H54 (cell line): Measurements from ENCODE around the gene ANKMY1.

Experiments
- DNase-seq: peaks from one replicate; pipeline ENCODE4 v3.0.0; 2011; ENCODE audit warnings: low spot score, mixed read lengths; ENCODE audit not compliant: insufficient read length
- FAIRE-seq: peaks from 3 replicates; lab custom pipeline; 2011; peaks lifted over from hg19 to GRCh38; lab: Jason Lieb, UNC
- POLR2A ChIP-seq: IDR thresholded peaks from 2 replicates; pipeline ENCODE4 v1.6.1; 2011; ENCODE audit warnings: low read depth, mild to moderate bottlenecking, low read length

Gene ANKMY1

DNA sequence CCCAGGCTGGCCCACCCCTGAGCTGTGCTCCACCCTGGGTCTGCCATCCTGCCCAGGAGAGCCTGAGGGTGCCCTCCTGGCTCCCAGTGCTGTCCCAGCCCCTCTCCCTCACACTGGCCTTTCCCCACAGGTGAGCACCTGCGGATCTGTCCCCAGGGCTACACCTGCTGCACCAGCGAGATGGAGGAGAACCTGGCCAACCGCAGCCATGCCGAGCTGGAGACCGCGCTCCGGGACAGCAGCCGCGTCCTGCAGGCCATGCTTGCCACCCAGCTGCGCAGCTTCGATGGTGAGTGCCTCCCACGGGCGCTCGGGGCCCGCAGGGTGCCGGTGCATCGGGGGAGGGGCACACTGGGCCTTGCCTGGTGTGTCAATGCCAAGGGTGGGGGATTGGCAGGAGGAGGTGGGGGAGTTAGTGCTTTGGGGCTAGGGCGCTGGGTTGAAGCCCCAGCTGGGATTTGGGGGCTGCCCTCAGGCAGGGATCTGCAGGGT lies 98.8 kb downstream of the ANKMY1 start:
- no peak for FAIRE-seq
- TF ChIP-seq POLR2A, result no peak
- DNase-seq, result no peak

GRCh38 chr2:240458044-240458899 lies 99.5 kb downstream of the ANKMY1 start:
- TF ChIP-seq POLR2A, result no peak
- no peak for DNase-seq
- FAIRE-seq, result no peak

- DNase-seq (no peak), FAIRE-seq (no peak)
- no peak for TF ChIP-seq POLR2A
Observed at GRCh38 chr2:240457223-240458043, 100.4 kb downstream of the ANKMY1 start.

GRCh38 chr2:240456447-240457222 lies 101.2 kb downstream of the ANKMY1 start:
- no peak for FAIRE-seq
- no peak for TF ChIP-seq POLR2A
- peak; percentile 70 for DNase-seq

- FAIRE-seq (no peak), DNase-seq (no peak)
- TF ChIP-seq POLR2A, result no peak
Observed at GRCh38 chr2:240455647-240456446, 101.9 kb downstream of the ANKMY1 start.

GRCh38 chr2:240455272-240455646 lies 102.5 kb downstream of the ANKMY1 start:
- FAIRE-seq, result no peak
- TF ChIP-seq POLR2A, result no peak
- no peak for DNase-seq

DNA sequence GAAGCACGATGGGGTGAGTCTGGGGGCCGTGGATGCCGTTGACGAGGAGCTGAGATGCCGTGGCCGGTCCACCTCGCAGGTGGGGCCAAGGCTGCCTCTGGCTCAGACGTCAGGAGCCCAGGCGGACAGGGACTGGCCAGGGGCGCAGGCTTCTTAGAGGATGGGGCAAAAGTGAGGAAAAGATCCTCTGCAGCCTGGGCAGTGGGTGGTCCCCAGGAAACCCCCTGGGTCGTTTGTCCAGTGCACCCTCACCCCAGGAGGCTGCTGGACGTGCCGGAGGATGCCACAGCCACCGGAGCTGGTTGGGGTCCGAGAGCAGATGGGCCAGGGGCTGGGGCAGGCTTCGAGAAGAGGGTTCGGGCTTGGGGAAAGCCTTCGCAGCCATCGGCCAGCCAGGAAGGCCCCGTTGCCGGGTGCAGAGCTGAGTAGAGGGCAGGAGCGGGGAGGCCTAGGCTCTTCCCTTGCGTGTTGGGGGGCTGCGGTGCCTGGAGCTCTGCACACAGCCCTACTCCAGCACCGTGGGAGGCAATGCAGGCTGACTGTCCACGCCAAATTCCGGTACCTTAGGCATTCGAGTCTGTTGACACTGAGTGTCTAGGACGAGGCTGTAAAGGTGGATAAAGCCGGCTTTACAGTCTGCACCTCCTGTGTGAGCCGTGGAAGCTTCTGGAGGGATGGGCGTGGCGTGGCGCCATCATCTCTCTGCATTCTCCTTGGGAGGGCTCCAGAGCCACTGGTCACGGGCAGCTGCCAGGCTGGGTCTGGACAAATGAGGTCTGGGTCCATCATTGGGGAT lies 103.5 kb downstream of the ANKMY1 start:
- no peak for FAIRE-seq
- no peak for DNase-seq
- TF ChIP-seq POLR2A, result no peak

DNA sequence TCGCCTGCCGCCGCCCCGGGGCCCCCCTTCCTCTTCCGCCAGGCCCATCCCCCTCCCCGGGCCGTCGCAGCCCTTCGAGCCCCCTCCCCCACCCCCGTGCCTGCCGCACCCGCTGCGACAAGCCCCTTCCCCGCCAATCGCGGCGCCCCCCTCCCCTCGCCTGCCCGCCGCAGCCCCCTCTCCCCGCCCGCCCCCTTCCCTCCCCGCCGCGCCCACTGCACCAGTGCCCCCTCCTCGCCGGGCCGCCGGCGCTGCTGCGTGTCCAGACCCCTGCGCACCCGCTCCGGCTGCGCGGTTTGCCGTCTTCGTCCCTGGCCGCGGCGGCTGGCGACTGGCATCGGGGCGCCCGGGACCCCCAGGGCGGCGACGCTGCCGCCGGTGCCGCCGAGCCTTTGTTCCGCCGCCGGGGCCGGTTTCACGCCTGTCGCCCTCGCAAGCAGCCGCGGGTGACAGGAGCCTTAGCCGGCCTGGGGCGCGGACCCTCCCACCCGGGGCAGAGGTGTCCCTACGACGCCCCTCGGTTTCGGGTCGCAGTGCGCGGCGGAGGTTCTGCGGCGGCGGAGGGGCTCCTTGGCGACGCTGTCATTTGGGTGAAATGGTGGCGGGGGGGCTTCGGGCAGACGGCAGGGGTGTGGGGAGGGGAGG lies 104.2 kb downstream of the ANKMY1 start:
- FAIRE-seq, result no peak
- TF ChIP-seq POLR2A, result no peak
- DNase-seq, result no peak

DNA sequence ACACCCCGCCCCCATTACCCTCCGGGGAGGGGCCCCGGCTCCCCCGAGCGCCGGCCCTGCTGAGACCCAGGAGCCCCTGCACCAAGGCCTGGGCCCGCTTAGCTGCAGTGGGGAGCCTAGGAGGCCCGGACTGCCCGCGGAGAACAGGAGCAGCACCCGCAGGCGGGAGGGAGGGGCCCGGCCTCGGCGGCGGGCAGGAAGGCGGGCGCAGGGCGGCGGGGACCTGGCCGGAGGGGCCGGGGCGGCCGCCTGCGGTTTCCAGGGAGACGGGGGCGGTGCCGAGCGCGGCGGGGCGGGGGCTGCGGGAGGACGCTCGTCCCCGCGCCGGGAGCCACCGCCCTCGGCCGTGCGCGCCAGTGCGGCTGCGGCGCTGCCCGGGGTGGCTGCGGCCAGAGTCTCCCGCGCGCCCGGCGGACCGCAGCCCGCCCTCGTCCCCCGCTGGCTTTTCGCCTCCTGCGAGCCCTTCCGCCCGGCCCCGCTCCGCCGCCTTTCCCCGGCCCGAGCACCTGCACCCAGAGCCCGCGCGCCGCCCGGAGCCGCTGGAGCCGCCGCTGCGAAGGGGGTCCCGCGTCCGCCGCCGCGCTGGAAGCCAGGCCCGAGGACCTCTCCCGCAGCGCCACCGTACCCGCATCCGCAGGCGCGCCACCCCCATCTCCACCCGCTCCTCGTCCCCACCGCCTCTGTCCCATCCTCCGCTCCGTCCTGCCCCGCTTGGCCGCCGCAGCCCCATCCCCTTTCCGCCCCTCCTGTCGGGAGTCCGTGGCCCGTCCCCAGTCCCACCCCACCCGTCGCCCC lies 105.1 kb downstream of the ANKMY1 start:
- FAIRE-seq, result no peak
- peak; percentile 35; the same call in 1 of the 2 replicates for TF ChIP-seq POLR2A
- peak; percentile 84 for DNase-seq

- no peak for FAIRE-seq
- DNase-seq, result no peak
- no peak for TF ChIP-seq POLR2A
Observed at GRCh38 chr2:240451791-240452461, 105.9 kb downstream of the ANKMY1 start.
